Dedifferentiated amniotic fluid mesenchymal stem cell (primary cell): ENCODE data around the gene NNAT.
"Not testable (repeated sequence)": the region's sequence is repeated elsewhere in the genome, so short reads cannot be mapped to it uniquely, and the experiment has no call there.

ENCODE experiments used
- DNase-seq: peaks from one replicate; pipeline ENCODE4 v3.0.0-alpha.2; 2016; ENCODE audit errors: extremely low spot score

The NNAT gene

GRCh38 chr20:37521061-37521771 lies at the start of gene NNAT:
TSS of gene NNAT (plus strand) at chr20:37521250. CDS start at chr20:37521332, 82 bp downstream.
- DNase-seq: no peak

GRCh38 chr20:37471741-37472235 lies 49.3 kb upstream of the NNAT start:
- no peak for DNase-seq

GRCh38 chr20:37472435-37472834 lies 48.6 kb upstream of the NNAT start:
- DNase-seq: not testable (repeated sequence)

GRCh38 chr20:37473249-37474000 lies 47.6 kb upstream of the NNAT start:
- DNase-seq: no peak

GRCh38 chr20:37474386-37474785 lies 46.7 kb upstream of the NNAT start:
- DNase-seq: no peak

- no peak for DNase-seq
These were observed 45.8 kb upstream of the NNAT start for GRCh38 chr20:37475252-37475651.

- no peak for DNase-seq
These were observed 44.0 kb upstream of the NNAT start for GRCh38 chr20:37477041-37477440.

GRCh38 chr20:37479266-37479665 lies 41.8 kb upstream of the NNAT start:
- no peak for DNase-seq

GRCh38 chr20:37479925-37480691 lies 40.9 kb upstream of the NNAT start:
- no peak for DNase-seq

- no peak for DNase-seq
These were observed 40.1 kb upstream of the NNAT start for GRCh38 chr20:37480919-37481318.

- no peak for DNase-seq
These were observed 39.4 kb upstream of the NNAT start for GRCh38 chr20:37481610-37482009.

GRCh38 chr20:37484331-37484730 lies 36.7 kb upstream of the NNAT start:
- DNase-seq: no peak

GRCh38 chr20:37486209-37486608 lies 34.8 kb upstream of the NNAT start:
- not testable (repeated sequence) for DNase-seq

GRCh38 chr20:37490663-37491350 lies 30.2 kb upstream of the NNAT start:
- no peak for DNase-seq

GRCh38 chr20:37492096-37492625 lies 28.9 kb upstream of the NNAT start:
- DNase-seq: no peak

- DNase-seq: no peak
These were observed 28.1 kb upstream of the NNAT start for GRCh38 chr20:37492945-37493344.

GRCh38 chr20:37494301-37494700 lies 26.7 kb upstream of the NNAT start:
- DNase-seq: no peak

- no peak for DNase-seq
These were observed 26.3 kb upstream of the NNAT start for GRCh38 chr20:37494796-37495195.

- DNase-seq: no peak
These were observed 22.9 kb upstream of the NNAT start for GRCh38 chr20:37498066-37498665.

- DNase-seq: no peak
These were observed 20.7 kb upstream of the NNAT start for GRCh38 chr20:37500311-37500710.

GRCh38 chr20:37501940-37502339 lies 19.1 kb upstream of the NNAT start:
- DNase-seq: no peak
